Kasumi-1 (cell line): Measurements from ENCODE around the gene PCCA.
"Not testable (repeated sequence)": the region's sequence is repeated elsewhere in the genome, so short reads cannot be mapped to it uniquely, and the experiment has no call there.

Experiments
- DNase-seq, 2 experiments: peaks; one replicate each; lab custom pipeline; 2025; lab: John Stamatoyannopoulos, UW

PCCA gene

GRCh38 chr13:100096526-100096925 is 7.6 kb downstream of the PCCA start:
- DNase-seq, result no peak

DNA sequence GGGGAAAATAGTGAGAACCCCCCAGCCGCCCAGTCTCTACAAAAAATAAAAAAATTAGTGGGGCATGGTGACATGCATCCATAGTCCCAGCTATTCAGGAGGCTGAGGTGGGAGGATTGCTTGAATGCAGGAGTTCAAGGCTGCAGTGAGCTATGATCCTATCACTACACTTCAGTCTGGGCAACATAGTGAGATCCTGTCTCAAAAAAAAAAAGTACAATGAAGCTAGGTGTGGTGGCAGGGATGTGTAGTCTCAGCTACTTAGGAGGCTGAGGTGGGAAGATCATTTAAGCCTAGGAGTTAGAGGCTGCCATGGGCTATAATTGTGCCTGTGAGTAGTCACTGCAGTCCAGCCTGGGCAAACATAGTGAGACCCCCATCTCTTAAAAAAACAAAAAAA is 8.9 kb downstream of the PCCA start:
- DNase-seq, result no peak

DNA sequence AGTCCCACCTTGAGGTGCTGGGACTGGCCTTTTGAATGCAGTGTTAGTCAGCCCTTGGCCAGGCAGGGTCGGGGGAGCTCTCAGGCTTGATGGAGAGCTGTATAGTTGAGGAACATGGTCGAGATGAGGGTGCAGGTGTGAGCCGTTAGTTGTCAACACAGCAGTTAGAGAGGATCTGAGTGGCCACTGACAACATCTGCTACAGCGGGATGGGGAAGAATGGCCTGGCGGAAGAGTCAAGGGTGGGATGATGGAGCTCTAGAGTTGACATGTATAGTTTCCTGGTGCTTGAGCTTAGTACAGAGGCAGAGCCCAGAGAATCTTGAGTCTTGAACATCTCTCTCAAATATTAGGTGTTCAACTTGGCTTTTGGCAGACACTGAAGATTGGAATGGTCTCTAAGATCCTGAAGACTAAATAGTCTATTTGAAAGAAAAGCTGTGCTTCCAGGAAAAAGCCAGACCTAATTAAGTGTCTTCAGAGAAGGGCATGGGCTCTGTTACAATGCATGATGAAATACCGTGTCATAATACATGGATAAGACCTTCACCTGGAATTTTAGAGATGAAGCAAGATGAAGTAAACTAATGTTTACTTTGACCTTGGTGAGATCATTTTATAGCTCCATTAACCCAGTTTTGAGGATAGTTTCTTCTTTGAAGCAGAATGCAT is 9.7 kb downstream of the PCCA start:
- no peak for DNase-seq

DNA sequence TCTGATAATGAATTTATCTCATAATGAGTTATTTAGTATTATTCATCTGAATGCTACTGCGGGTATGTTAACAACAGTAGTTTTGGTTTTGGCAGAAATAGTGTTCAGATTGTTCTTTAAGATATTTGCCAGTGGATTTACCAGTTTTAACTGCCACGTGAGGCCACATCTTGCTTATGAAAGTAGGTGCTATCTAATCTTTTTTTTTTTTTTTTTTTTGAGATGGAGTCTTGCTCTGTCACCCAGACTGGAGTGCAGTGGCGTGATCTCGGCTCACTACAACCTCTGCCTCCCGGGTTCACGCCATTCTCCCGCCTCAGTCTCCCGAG is 10.2 kb downstream of the PCCA start:
- DNase-seq, result not testable (repeated sequence)

GRCh38 chr13:100100115-100100879 is 11.4 kb downstream of the PCCA start:
- no peak for DNase-seq

DNA sequence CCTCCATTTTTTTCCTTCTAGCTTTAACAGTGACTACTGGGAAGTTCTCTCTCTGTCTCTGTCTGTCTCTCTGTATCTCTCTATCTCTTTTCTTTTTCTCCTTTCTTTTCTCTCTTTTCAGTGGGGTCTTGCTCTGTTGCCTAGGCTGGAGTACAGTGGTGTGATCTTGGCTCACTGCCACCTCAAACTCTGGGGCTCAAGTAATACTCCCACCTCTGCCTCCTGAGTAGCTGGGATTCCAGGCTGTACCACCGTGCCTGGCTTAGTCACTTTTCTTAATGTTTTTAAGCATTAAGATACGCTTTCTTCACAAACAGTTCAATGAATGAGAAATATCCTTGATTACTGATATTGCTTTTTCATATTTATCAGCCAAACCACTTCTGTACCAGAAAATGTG is 13.1 kb downstream of the PCCA start:
- no peak for DNase-seq

DNA sequence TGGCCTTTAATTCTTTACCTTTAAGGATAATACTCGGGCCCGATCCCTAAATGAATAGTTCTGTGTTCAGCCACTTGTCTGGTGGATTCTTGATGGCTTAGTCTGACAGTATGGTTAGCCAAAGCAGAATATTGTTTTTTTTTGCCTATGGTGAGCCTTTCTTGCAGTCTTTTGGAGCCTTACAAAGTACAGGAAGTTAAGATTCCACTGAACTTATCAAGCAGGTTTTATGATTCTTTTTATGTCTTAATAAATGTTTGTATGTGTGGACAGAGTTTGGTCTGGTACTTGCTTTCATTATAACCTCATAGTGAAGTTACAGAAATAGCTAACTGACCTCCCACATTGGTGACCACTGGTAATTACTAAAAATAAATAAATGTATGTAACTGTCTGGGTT is 17.1 kb downstream of the PCCA start:
- DNase-seq, result no peak

GRCh38 chr13:100106705-100107104 is 17.8 kb downstream of the PCCA start:
- DNase-seq, result no peak

DNA sequence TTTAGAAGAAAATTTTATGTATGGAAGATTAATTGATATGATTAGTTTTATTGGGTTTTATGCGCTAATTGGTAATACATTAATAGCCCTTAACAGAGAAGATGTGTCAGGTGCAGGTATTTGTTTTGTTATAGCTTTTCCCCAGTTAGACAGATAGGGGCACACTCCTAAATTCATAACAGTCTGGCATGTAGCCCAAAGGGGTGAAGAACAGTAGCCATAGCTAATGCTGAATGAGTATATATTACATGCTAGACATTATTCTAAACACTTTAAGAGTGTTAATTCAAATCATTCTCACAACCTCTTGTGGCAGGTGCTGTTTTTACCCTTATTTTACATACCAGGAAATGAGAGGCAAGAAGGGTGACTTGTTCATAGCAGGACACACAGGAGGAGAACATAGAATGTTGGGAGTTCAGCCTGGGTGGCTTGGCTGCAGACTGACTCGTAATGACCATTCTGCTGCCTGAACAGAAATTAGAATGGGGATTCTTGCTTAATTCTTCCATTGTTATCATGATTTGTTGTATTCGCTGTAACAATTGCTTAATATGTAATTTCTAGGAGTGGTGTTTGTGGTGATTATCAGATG is 20.1 kb downstream of the PCCA start:
- no peak for DNase-seq

DNA sequence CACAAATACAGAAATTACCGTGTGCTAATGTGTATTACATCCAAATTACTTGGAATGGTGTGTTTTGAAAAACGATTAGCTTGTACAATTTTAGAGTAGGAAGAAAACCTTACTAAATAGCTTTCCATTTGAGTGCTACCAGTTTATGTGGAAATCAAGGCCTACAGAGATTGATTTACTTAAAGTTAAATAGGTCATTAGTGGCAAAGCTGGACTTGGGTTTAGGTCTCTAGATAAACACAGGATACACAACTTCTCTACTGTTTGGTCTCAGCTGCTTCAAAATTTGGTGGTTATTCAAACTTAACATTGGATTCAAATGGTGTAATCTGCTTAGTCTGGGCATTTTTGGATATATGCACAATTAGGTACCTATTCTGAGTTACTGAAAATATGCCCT is 21.4 kb downstream of the PCCA start:
- no peak for DNase-seq

DNA sequence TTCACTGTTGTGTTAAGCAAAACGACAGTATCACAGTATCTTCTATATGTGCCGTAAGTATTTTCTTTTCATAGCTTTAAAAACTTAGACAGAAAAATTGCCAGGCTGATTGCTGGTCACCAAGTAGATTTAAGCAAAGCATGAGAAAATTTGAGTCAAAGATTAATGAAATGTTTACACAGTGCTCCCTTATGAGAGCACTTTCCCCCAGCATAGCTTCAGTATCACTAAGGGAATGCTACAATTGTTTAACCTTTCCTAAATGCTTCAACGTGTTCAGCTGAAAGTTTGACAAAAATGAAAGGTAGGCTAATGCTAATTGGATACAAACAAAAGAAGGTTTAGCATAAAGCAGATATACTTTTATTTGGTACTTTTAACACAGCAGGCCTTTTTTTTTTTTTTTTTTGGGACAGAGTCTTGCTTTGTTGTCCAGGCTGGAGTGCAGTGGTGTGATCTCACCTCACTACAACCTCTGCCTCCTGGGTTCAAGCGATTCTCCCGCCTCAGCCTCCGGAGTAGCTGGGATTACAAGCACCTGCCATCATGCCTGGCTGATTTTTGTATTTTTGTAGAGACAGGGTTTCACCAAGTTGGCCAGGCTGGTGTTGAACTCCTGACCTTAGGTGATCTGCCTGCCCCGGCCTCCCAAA is 23.4 kb downstream of the PCCA start:
- no peak for DNase-seq

DNA sequence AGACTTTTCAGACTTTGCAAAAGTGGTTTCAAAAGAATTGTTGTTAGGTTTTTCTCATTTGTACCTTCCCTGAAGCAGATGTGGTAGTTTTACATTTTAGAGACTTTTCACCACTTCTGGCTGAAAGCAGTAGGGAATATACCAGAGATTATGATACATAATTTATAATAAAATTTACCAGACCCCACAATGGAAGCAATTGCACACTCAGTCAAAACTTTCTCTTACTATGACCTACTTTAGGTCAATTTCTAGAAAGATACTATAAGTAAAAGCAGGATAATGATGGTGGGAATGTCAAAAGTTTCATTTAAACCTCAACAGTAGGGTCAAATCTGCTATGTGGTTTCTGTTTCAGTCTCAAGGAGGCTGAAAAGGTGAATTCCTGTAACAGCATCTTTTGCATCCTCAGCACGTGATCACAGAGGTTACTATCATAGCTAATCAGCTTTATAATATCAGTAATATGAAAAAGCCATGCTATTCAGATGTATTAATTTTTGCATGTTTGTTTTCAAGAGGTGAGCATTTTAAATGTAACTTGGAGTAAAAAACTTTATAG is 26.9 kb downstream of the PCCA start:
- DNase-seq, result no peak

GRCh38 chr13:100124265-100124664 is 35.4 kb downstream of the PCCA start:
- DNase-seq, result peak; percentile 66 to 67

DNA sequence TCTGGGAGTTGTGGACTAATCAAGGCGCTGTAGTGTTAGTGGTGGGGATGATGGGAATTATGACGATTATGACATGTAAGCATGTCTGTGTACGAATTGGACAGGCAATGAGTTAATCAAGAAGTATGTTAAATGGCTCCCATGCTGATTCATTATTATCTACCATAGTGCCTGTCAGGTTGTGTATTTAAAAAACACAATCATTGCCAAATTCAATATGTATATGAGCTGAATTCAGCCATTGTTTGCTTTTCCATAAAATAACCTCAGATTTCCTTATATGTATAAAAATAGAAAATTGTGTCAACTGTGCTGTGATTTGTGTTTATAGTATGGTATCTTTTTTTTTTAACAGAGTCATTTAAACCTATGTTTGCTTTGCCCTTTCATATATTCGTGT is 37.1 kb downstream of the PCCA start:
- no peak for DNase-seq

- no peak for DNase-seq
Measured at GRCh38 chr13:100128373-100128772, 39.5 kb downstream of the PCCA start.

DNA sequence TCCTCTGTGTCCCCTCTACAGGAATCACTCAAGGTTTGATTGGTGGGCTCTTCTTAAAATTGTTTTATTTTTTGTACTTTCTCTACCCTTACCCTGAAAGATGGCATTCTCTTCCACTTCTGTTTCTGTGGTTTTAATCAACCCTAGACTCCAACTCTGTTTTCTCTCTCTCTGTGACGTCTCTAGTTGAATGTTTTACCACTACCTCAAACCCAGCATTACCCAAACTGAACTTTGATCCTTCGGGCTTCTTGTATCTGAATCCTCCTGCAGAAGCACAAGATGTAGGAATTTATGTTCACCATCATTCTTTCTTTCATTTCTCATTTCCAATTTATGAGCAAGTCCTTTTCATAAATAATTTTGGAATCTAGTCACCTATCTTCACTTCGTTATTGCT is 39.9 kb downstream of the PCCA start:
- DNase-seq, result peak in 1 of 2 experiments; percentile 5

DNA sequence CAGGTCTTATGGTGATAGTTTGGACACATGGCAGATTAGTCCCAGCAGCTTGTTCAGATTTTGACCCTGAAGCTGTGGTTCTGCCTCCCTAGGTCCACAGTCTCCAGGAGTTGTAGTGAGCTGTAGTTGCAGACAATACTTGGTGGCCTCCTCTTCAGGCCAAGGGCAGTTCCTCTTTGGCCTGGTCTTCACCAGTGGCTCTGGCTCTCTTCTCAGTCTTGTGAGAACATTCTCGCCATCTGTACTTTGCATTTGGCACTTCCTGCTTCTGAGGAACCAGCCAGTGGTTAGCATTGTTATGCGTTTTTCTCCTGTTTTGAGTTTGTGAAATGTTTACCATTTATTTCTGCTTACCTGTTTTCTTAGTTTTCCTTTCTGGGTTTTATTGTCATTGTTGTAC is 40.7 kb downstream of the PCCA start:
- peak; percentile 16 to 19 for DNase-seq

DNA sequence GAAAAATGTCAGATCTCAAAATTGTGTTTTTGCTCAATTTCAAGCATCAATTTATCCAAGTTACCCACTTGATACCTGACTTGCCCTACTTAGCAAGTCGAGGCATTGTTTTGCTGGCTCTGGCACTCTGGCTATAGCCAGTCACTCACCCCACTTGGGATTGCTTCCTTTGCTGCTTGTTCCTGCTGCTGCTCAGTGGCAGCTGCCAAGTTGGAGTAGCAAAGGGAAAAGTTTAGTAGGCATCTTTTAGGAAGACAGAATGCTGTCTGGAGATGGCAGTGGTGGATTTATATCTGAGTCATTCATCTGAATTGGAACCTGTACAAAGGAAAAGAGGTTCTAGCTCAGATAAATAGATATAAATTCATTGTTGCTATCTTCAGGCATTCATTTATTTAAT is 41.2 kb downstream of the PCCA start:
- no peak for DNase-seq

DNA sequence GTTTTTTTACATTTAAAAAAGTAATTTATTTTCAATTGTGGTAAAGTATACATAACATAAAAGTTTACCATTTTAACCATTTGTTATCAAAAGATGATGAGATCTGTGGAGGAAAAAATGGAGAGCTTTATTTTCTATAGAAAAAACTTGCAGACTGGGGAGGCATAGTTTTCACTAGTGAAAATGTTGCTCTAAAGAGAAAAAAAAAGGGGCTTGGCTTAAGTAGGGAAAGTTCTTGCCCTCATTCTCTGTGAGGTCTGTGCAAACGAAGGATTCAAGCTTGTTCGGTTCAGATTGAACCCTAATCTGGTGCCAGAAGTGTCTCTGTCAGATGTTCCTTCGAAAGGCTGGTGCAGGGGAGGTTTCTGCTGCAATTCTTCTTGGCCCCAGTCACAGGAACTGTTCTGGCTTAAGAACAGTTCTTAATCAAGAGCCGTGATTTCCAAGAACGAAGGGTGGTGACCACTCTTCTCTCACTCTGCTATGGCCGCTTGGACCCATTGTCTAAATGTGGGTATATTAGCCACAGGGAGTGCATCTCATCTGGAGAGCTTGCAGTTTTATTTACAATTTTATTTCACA is 42.1 kb downstream of the PCCA start:
- DNase-seq, result no peak

GRCh38 chr13:100131863-100132574 is 43.1 kb downstream of the PCCA start:
- peak; percentile 18 to 20 for DNase-seq

DNA sequence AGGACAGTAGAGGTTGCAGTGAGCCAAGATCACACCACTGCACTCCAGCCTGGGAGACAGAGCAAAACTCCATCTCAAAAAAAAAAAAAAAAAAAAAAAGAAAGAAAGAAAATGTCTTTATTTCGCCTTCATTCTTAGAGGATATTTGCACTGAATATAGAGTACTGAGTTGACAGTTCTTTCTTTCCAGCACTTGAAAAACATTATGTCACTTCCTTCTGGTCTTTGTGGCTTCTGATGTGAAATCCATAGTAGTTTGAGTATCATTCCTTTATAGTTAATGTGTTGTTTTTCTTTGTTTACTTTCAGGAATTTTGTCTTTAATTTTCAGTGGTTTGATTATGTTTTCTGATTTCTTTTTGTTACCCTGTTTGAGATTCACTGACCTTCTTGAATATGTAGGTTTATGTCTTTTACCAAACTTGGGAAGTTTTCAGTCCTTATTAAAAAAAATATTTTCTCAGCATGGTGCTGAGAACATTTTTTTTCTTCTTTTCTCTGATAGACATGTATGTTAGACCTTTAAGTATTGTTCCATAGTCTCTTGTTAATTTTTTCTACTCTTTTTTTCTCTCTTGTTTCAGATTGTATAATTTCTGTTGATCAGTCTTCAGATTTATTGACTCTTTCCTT is 50.1 kb downstream of the PCCA start:
- peak; percentile 13 to 27 for DNase-seq
